CD4-positive, CD25-positive, alpha-beta regulatory T cell (primary cell): ENCODE data around the gene RBM47. TPM values are rescaled to one million over a fixed set of nuclear protein-coding genes. Genes with fewer than 3 reads are reported as not detected.
"Not testable (repeated sequence)": the region's sequence is repeated elsewhere in the genome, so short reads cannot be mapped to it uniquely, and the experiment has no call there.

Experiments used
- ATAC-seq, 2 donors: fragments of 150-1000 bp; cut with Tn5 transposase; one replicate each; pipeline ENCODE4 v1.10.0; 2021; ENCODE audit warnings: low read depth in 2 of 2, moderate number of reproducible peaks in 2 of 2, moderate library complexity in 1 of 2
- DNase-seq, 3 donors: peaks; one replicate each; pipeline versions ENCODE4 v3.0.0 to v3.0.0-alpha.2; 2012 to 2022; ENCODE audit warnings: mixed read lengths in 1 of 3
- H3K27ac ChIP-seq: one replicate; pipeline ENCODE4 v1.7.0; 2013; ENCODE audit warnings: mild to moderate bottlenecking, low read length; ENCODE audit not compliant: insufficient read depth, poor library complexity, severe bottlenecking
- H3K27me3 ChIP-seq: one replicate; pipeline ENCODE4 v1.7.0; 2013; ENCODE audit warnings: low read length; ENCODE audit not compliant: control insufficient read depth, insufficient read depth
- H3K36me3 ChIP-seq: one replicate; pipeline ENCODE4 v1.7.0; 2013; ENCODE audit warnings: mild to moderate bottlenecking, low read length, moderate library complexity; ENCODE audit not compliant: control insufficient read depth, insufficient read depth
- H3K4me1 ChIP-seq: 2 replicates; pipeline ENCODE4 v1.7.0; 2013; ENCODE audit warnings: mild to moderate bottlenecking, low read length; ENCODE audit not compliant: insufficient read depth, control insufficient read depth, poor library complexity, severe bottlenecking
- H3K4me3 ChIP-seq: one replicate; pipeline ENCODE4 v1.7.0; 2013; ENCODE audit warnings: low read depth, mild to moderate bottlenecking, low read length, moderate library complexity
- H3K9me3 ChIP-seq, 2 experiments: 1 replicate in 1 of 2; 2 replicates in 1 of 2; pipeline ENCODE4 v1.7.0; 2013; ENCODE audit warnings: low read length in 2 of 2, mild to moderate bottlenecking in 1 of 2, moderate library complexity in 1 of 2; ENCODE audit not compliant: control insufficient read depth in 2 of 2
- H3K27ac Mint-ChIP-seq, 3 donors: one replicate each; pipeline ENCODE4 v1.8.0; 2020 to 2022; ENCODE audit warnings: mild to moderate bottlenecking in 3 of 3, mixed read lengths in 3 of 3, moderate library complexity in 2 of 3
- H3K27me3 Mint-ChIP-seq: one replicate; pipeline ENCODE4 v1.8.0; 2022; ENCODE audit warnings: mild to moderate bottlenecking, mixed read lengths
- H3K36me3 Mint-ChIP-seq: one replicate; pipeline ENCODE4 v1.8.0; 2020; ENCODE audit warnings: mixed read lengths
- H3K4me1 Mint-ChIP-seq, 4 donors: one replicate each; pipeline ENCODE4 v1.8.0; 2020 to 2022; ENCODE audit warnings: mixed read lengths in 4 of 4, mild to moderate bottlenecking in 1 of 4
- H3K4me3 Mint-ChIP-seq, 4 donors: one replicate each; pipeline ENCODE4 v1.8.0; 2020 to 2022; ENCODE audit warnings: mild to moderate bottlenecking in 4 of 4, mixed read lengths in 4 of 4, moderate library complexity in 3 of 4
- H3K9me3 Mint-ChIP-seq, 7 donors: one replicate each; pipeline ENCODE4 v1.8.0; 2020 to 2022; ENCODE audit warnings: mixed read lengths in 7 of 7, mild to moderate bottlenecking in 3 of 7, moderate library complexity in 2 of 7
- polyA plus RNA-seq, 4 donors: library from polyadenylated mRNA; unstranded; fragments of 300-500 nt; fragmentation: Illumina TruSeq; gene quantifications; one replicate each; pipeline ENCODE4 v1.2.3, GENCODE V29; 2021
- total RNA-seq: library from RNA; stranded (reverse); gene quantifications from one replicate; pipeline ENCODE4 v1.2.3, GENCODE V29; 2022

RBM47 gene
- total and polyA plus RNA-seq, 5 donors from 2014 or later: 0.07 to 1.5 (median 0.15) TPM; not detected in 1

DNA sequence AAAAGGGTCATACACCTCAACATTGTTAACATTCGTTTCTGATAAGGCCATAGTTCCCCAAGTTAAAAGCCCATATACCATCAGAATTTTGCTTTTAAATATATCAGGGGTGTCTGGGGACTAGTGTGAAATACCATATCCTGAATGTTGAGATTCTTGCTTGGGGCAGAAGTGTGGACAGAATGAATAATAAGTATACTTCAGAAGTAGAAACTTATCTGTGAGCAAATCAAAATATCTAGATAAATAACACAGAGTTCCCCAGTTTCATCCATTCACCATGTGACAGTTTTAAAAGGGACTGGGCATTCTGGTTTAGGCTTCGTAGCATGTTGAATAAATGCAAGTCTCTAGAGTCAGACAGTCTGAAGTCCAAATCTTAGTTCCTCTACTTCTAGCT, 184.0 kb downstream of the RBM47 start:
- no peak for DNase-seq
- H3K4me1 Mint-ChIP-seq: peaks cover 0 to 6% (median 1%) of the 10 kb centered on the region in 4 donors
- H3K27ac Mint-ChIP-seq: no peak overlapping the region
- Histone ChIP-seq H3K36me3 (no peaks in the 10 kb centered on the region), H3K27ac (no peak overlapping the region), H3K9me3 (no peaks in the 10 kb centered on the region), H3K27me3 (no peaks in the 10 kb centered on the region), H3K4me1 (no peaks in the 10 kb centered on the region), H3K4me3 (no peak overlapping the region)
- peaks cover 0 to 1% (median 0%) of the 10 kb centered on the region in 7 donors for H3K9me3 Mint-ChIP-seq
- no peak overlapping the region for H3K4me3 Mint-ChIP-seq
- peaks cover 8% of the 10 kb centered on the region for H3K27me3 Mint-ChIP-seq
- no peaks in the 10 kb centered on the region for H3K36me3 Mint-ChIP-seq
- ATAC-seq: no peak

DNA sequence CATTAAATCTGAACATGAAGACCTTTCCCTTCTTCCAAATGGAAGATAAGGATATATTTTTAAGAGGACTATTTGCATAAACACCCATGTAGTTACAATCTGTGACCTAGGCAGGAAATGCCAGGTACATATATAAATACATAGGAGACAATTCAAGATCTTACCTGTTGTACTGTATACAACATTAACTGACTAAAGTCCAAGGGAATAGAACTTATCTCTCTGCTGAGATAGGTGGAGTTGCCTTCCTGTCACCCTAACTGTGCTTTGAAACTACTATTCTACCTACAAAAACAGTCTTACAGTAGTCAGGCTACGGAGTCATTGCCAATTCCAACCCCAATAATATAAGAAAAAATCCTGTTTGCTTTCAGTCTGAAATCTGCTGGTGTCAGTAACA, 188.2 kb downstream of the RBM47 start:
- Mint-ChIP-seq H3K4me3 (no peak overlapping the region), H3K27me3 (peaks cover 8% of the 10 kb centered on the region), H3K9me3 (peaks cover 0 to 2% (median 0%) of the 10 kb centered on the region in 7 donors), H3K27ac (no peak overlapping the region), H3K36me3 (no peaks in the 10 kb centered on the region), H3K4me1 (peaks cover 0 to 16% (median 5%) of the 10 kb centered on the region in 4 donors)
- Histone ChIP-seq H3K36me3 (no peaks in the 10 kb centered on the region), H3K4me3 (no peak overlapping the region), H3K27me3 (no peaks in the 10 kb centered on the region), H3K4me1 (no peaks in the 10 kb centered on the region), H3K9me3 (no peaks in the 10 kb centered on the region), H3K27ac (no peak overlapping the region)
- DNase-seq (no peak), ATAC-seq (no peak)

DNA sequence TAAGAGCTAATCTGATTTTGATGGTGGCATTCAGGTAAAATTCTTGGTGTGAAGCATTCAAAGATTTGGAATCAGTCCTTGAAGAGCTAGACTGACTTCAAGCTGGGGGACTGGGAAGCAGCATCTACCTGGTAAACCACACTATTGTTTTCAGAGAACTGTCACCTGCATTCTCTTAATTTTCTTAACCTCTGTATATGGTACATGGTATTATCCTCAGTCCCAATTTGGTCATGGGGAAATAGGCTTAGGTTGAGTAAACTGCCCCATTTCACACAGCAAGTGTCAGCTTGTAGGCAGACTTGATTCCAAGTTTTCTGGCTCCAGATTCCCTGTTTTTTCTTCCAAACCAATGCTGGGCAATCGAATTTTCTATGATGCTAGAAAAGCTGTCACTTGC, 190.1 kb downstream of the RBM47 start:
- H3K9me3 Mint-ChIP-seq: peaks cover 0 to 2% (median 0%) of the 10 kb centered on the region in 7 donors
- no peaks in the 10 kb centered on the region for H3K27me3 Mint-ChIP-seq
- no peaks in the 10 kb centered on the region for H3K4me1 ChIP-seq
- H3K27me3 ChIP-seq: no peaks in the 10 kb centered on the region
- H3K4me3 Mint-ChIP-seq: no peak overlapping the region
- no peak overlapping the region for H3K27ac Mint-ChIP-seq
- H3K9me3 ChIP-seq: no peaks in the 10 kb centered on the region
- H3K36me3 ChIP-seq: no peaks in the 10 kb centered on the region
- no peak overlapping the region for H3K27ac ChIP-seq
- H3K4me3 ChIP-seq: no peak overlapping the region
- peaks cover 0 to 27% (median 6%) of the 10 kb centered on the region in 4 donors for H3K4me1 Mint-ChIP-seq
- no peaks in the 10 kb centered on the region for H3K36me3 Mint-ChIP-seq
- DNase-seq (peak in 1 of 3 donors; percentile 52), ATAC-seq (no peak)

DNA sequence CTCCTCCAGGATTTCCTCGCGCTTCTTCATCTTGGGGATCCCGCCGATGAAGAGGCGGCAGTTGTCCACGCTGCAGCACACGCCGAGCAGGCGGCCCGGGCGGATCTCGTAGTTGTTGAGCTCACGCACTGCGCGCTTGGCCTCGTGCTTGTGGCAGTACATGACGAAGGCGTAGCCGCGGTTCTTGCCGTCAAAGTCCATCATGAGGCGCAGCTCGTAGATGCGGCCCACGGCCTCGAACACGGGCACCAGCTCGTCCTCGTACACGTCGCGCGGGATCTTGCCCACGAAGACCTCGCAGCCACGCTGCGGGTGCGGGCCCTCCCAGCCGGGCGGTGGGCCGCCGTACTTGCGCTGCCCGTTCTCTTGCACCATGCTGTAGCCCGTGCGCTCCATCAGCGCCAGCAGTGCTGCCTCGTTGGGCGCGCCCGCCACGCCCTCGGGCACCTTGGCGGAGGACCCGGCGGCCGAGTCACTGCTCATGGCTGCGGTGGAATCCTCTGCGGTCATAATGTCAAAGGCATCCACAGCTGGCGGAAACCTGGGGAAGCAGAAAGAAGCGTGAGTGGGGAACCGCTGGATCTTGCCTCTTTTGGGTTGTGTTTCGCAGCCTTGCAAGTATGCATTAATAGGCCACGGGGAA, 191.2 kb downstream of the RBM47 start:
- DNase-seq: no peak
- Mint-ChIP-seq H3K9me3 (peaks cover 0 to 2% (median 0%) of the 10 kb centered on the region in 7 donors), H3K27me3 (no peaks in the 10 kb centered on the region), H3K27ac (peak overlapping the region in 1 of 3 donors; percentile 20), H3K4me3 (no peak overlapping the region), H3K36me3 (no peaks in the 10 kb centered on the region), H3K4me1 (peaks cover 2 to 37% (median 12%) of the 10 kb centered on the region in 4 donors)
- Histone ChIP-seq H3K4me1 (peaks cover 3% of the 10 kb centered on the region), H3K27ac (no peak overlapping the region), H3K9me3 (no peaks in the 10 kb centered on the region), H3K36me3 (no peaks in the 10 kb centered on the region), H3K27me3 (no peaks in the 10 kb centered on the region), H3K4me3 (no peak overlapping the region)
- ATAC-seq: no peak

DNA sequence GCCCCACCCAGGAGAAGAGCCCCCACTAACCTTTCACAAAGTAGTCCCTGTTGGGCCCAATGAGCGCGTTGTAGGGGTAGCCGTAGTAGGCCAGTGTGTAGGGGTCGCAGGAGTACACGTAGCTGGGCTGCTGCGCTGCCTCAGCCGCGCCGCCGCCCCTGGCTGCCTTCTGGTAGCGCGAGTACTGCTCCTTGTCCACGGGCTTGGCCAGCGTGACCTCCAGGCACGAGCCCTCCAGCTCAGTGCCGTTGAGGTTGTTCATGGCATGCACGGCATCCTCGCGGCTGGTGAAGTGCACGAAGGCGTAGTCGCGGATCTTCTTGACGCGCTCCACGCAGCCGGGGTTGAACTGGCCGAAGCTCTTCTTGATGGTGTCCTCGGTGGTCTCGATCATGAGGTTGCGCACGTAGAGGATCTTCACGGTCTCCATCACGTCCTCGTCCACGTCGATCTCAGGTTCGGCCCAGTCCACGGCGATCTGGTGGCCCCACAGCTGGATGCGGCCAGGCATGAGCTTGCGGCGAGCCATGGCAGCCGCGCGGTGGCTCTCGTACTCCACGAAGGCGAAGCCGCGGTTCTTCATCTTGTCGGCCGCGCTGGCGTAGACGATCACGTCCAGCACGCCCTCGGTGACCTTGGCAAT, 191.8 kb downstream of the RBM47 start:
- Mint-ChIP-seq H3K27ac (no peak overlapping the region), H3K4me3 (no peak overlapping the region), H3K36me3 (no peaks in the 10 kb centered on the region), H3K27me3 (no peaks in the 10 kb centered on the region), H3K4me1 (peaks cover 7 to 43% (median 15%) of the 10 kb centered on the region in 4 donors), H3K9me3 (peaks cover 0 to 5% (median 0%) of the 10 kb centered on the region in 7 donors)
- Histone ChIP-seq H3K27me3 (no peaks in the 10 kb centered on the region), H3K9me3 (no peaks in the 10 kb centered on the region), H3K4me1 (peaks cover 9% of the 10 kb centered on the region), H3K27ac (no peak overlapping the region), H3K4me3 (no peak overlapping the region), H3K36me3 (no peaks in the 10 kb centered on the region)
- ATAC-seq: no peak
- DNase-seq: no peak

DNA sequence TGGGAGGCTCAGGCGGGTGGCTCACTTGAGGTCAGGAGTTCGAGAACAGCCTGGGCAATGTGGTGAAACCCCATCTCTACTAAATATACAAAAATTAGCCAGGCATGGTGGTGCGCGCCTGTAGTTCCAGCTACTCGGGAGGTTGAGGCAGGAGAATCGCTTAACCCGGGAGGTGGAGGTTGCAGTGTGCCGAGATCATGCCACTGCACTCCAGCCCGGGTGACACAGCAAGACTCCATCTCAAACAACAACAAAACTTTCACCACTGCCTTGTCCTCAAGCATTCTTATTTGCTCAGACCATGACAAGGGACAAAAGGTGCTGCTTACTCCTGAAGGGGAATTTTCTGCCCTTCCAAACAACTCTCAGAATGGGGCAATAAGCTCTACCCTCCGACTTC, 194.4 kb downstream of the RBM47 start:
- H3K9me3 Mint-ChIP-seq, H3K27ac ChIP-seq, H3K9me3 ChIP-seq, H3K36me3 Mint-ChIP-seq, ATAC-seq, H3K4me3 ChIP-seq, DNase-seq, H3K36me3 ChIP-seq, H3K27me3 Mint-ChIP-seq, H3K27me3 ChIP-seq: not testable (repeated sequence)
- Mint-ChIP-seq H3K4me1 (peaks cover 7 to 57% (median 18%) of the 10 kb centered on the region in 4 donors), H3K4me3 (peak overlapping the region in 1 of 4 donors; percentile 54), H3K27ac (peak overlapping the region in 1 of 3 donors; percentile 84)
- peaks cover 15% of the 10 kb centered on the region for H3K4me1 ChIP-seq

DNA sequence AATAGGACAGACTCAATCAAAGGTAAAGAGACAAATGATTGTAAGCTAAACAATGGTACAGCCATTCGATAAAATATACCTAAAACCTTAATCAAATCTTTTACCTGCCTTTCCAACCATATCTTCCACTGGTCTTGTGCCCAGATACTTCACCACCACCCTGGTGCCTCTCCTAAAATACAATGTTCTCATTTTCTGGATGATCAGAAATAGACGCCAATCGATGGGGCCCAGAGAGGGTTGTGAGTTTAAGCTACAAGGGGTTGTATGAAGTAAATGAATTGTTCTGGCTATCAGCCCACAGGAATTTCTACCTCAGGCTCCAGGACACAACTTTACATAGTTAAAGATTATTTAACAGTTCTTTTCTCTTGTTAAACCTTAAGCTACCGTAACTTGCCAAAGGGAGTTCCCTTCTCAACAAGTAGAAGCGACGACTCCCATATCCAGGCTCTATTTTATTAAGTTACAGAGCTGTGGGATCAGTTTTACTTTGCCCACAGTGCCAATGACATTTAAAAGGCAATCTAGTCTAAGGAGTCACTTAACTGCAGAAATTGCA, 195.5 kb downstream of the RBM47 start:
- no peaks in the 10 kb centered on the region for H3K27me3 Mint-ChIP-seq
- H3K36me3 Mint-ChIP-seq: no peaks in the 10 kb centered on the region
- peak overlapping the region; percentile 82 to 92 (median 84) for H3K27ac Mint-ChIP-seq
- DNase-seq: no peak
- Histone ChIP-seq H3K9me3 (no peaks in the 10 kb centered on the region), H3K4me1 (peaks cover 15% of the 10 kb centered on the region), H3K27me3 (no peaks in the 10 kb centered on the region), H3K4me3 (no peak overlapping the region), H3K27ac (no peak overlapping the region), H3K36me3 (no peaks in the 10 kb centered on the region)
- peaks cover 0 to 5% (median 0%) of the 10 kb centered on the region in 7 donors for H3K9me3 Mint-ChIP-seq
- H3K4me3 Mint-ChIP-seq: peak overlapping the region in 2 of 4 donors; percentile 56 to 72
- ATAC-seq: peak in 1 of 2 donors; percentile 4
- H3K4me1 Mint-ChIP-seq: peaks cover 7 to 48% (median 17%) of the 10 kb centered on the region in 4 donors
